Spleen (tissue), 11 donors: Measurements from ENCODE around the gene PNPLA8. TPM values are rescaled to one million over a fixed set of nuclear protein-coding genes. Genes with fewer than 3 reads are reported as not detected.

ENCODE experiments used
- DNase-seq: peaks from one replicate; pipeline ENCODE4 v3.0.0-alpha.2; 2020
- H3K27ac ChIP-seq, 8 donors: fragments of 200-600 bp; sonication (generic) in 7 of 8; 1 replicate in 4 of 8; 2 replicates in 4 of 8; pipeline versions ENCODE4 v1.5.0 to v1.8.0; 2016 to 2021; ENCODE audit warnings: inconsistent platforms in 4 of 8, mild to moderate bottlenecking in 4 of 8, moderate library complexity in 1 of 8
- H3K27me3 ChIP-seq, 7 donors: fragments of 200-600 bp; sonication (generic) in 6 of 7; replicated peaks in 1 of 7; 1 replicate in 4 of 7; 2 replicates in 3 of 7; pipeline versions ENCODE4 v1.5.0 to v1.8.0; 2016 to 2021; ENCODE audit warnings: inconsistent platforms in 3 of 7, mild to moderate bottlenecking in 1 of 7
- H3K36me3 ChIP-seq, 6 donors: fragments of 200-600 bp; sonication (generic) in 5 of 6; 1 replicate in 4 of 6; 2 replicates in 2 of 6; pipeline versions ENCODE4 v1.5.0 to v1.8.0; 2016 to 2021; ENCODE audit warnings: inconsistent platforms in 2 of 6
- H3K4me1 ChIP-seq, 6 donors: fragments of 200-600 bp; sonication (generic) in 5 of 6; 1 replicate in 3 of 6; 2 replicates in 3 of 6; pipeline versions ENCODE4 v1.5.0 to v1.8.0; 2016 to 2021; ENCODE audit warnings: inconsistent platforms in 3 of 6
- H3K4me3 ChIP-seq, 8 donors: fragments of 200-600 bp; sonication (generic) in 7 of 8; 1 replicate in 4 of 8; 2 replicates in 4 of 8; pipeline versions ENCODE4 v1.5.0 to v1.8.0; 2016 to 2021; ENCODE audit warnings: inconsistent platforms in 4 of 8, mild to moderate bottlenecking in 4 of 8, moderate library complexity in 2 of 8
- H3K9me3 ChIP-seq, 8 donors: fragments of 200-600 bp; sonication (generic) in 7 of 8; 1 replicate in 4 of 8; 2 replicates in 4 of 8; pipeline versions ENCODE4 v1.5.0 to v1.8.0; 2016 to 2021; ENCODE audit warnings: inconsistent platforms in 4 of 8
- POLR2A ChIP-seq, 3 donors: fragments of 450-650 bp; IDR thresholded peaks; one replicate each; pipeline ENCODE4 v1.5.1; 2017; ENCODE audit warnings: antibody characterized with exemption in 3 of 3, mild to moderate bottlenecking in 1 of 3
- POLR2AphosphoS5 ChIP-seq, 3 donors: sonication (generic); formaldehyde crosslinking; IDR thresholded peaks; one replicate each; pipeline ENCODE4 v1.5.1; 2017; ENCODE audit warnings: antibody characterized with exemption in 3 of 3
- WGBS, 5 donors: extraction: QIAGEN DNeasy Blood & Tissue Kit in 3 of 5; methylation state at CpG; one replicate each; pipeline versions ENCODE4 v1.1.5 to v1.1.7; 2013 to 2018; 5-methylcytosine and 5-hydroxymethylcytosine counted together
- intact Hi-C: fragments of 100-400 bp; cut with DNase I; formaldehyde crosslinking; loops from one replicate; pipeline ENCODE4 v1.15.0; 2023; ENCODE audit warnings: low total_unique reads
- polyA plus RNA-seq, 3 donors: library from polyadenylated mRNA; stranded (reverse); fragments of 200-250 nt; gene quantifications; one replicate each; pipeline ENCODE4 v1.2.1, GENCODE V29; 2013
- total RNA-seq, 7 donors: library from RNA; depleted of rRNA in 3 of 7; stranded (reverse); fragments of >200 nt in 3 of 7; fragmentation: NEBNext Ultra II Directional in 4 of 7; extraction: Animal tissue kit (Norgen Biotek cat#: 25700) in 4 of 7; gene quantifications; one replicate each; pipeline versions ENCODE4 v1.1.0 to v1.2.1, GENCODE V29; 2016 to 2021
- TF ChIP-seq, protein P1 (sequence below), 11 experiments: fragments of 200-600 bp in 7 of 11; fragments of 450-650 bp in 4 of 11; sonication (generic) in 4 of 11; IDR thresholded peaks in 8 of 11; conservative IDR thresholded peaks in 3 of 11; 1 replicate in 7 of 11; 2 replicates in 4 of 11; pipeline versions ENCODE4 v1.4.0 to v1.8.0; 2016 to 2021; ENCODE audit warnings: antibody characterized with exemption in 11 of 11, inconsistent platforms in 4 of 11, mild to moderate bottlenecking in 1 of 11
- donor health status: healthy with polysubstance abuse.
- donor health status: DM: no; HTN: no; CAD: no; lungs with moderate emphysema.
- donor health status: DM: no; HTN: no; CAD: no.
- donor health status: Bipolar disorder and iron deficiency.
- donor health status: healthy.
- donor health status: DM: no; HTN: no; CAD: no.
- donor health status: DM: yes; HTN: yes; CAD: no.

Gene PNPLA8
- total and polyA plus RNA-seq, 10 donors, result 11.9 to 35.7 (median 29.5) TPM

DNA sequence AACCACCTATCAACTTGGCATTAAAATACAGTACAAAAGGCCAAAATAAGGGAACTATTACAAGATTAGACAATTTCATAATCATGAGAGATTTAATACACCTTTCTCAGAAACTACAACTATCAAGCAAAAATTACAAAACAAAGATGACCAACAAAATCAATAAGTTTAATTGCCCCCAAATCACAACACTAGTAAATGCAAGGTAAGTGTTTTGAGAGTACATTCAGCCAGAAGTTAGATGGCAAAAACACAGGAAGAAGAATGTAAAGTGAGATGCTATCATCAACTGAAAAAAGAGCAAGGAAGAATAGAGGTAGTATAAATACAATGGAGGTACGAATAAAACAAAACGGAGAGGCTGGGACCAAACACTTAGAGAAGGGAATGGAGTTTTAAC, 3.2 kb downstream of the PNPLA8 start:
- H3K4me3 ChIP-seq, result no peak overlapping the region
- H3K36me3 ChIP-seq, result peaks cover 2 to 40% (median 15%) of the 10 kb centered on the region in 6 donors
- DNase-seq, result no peak
- WGBS, 5 donors, result 80 to 90% (median 90%) methylated on average over 2 of the region's 2 CpGs
- no peak for TF ChIP-seq POLR2A (IDR thresholded peaks at IDR 0.05)
- intact Hi-C loops, result no loop called here
- H3K27me3 ChIP-seq, result no peaks in the 10 kb centered on the region
- H3K4me1 ChIP-seq, result peaks cover 21 to 75% (median 44%) of the 10 kb centered on the region in 6 donors
- H3K9me3 ChIP-seq, result peaks cover 0 to 6% (median 1%) of the 10 kb centered on the region in 8 donors
- H3K27ac ChIP-seq, result no peak overlapping the region

DNA sequence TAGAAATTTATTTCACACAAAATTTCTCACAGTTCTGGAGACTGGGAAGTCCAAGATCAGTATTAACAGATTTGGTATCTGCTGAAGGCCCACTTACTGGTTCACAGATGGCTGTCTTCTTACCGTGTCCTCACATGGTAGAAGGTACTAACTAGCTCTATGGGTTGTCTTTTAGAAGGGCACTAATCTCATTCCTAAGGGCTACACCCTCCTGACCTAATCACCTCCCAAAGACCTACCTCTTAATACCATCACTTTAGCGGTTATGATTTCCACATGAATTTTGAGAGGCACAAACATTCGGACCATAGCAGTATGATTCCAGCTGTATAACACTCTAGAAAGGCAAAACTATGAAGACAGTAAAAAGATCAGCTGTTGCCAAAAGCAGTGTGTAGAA, 8.0 kb downstream of the PNPLA8 start:
- peaks cover 0 to 9% (median 2%) of the 10 kb centered on the region in 8 donors for H3K9me3 ChIP-seq
- no peak overlapping the region for H3K4me3 ChIP-seq
- 94 to 99% (median 98%) methylated on average over 3 of the region's 3 CpGs for WGBS, 5 donors
- TF ChIP-seq, protein P1, sequence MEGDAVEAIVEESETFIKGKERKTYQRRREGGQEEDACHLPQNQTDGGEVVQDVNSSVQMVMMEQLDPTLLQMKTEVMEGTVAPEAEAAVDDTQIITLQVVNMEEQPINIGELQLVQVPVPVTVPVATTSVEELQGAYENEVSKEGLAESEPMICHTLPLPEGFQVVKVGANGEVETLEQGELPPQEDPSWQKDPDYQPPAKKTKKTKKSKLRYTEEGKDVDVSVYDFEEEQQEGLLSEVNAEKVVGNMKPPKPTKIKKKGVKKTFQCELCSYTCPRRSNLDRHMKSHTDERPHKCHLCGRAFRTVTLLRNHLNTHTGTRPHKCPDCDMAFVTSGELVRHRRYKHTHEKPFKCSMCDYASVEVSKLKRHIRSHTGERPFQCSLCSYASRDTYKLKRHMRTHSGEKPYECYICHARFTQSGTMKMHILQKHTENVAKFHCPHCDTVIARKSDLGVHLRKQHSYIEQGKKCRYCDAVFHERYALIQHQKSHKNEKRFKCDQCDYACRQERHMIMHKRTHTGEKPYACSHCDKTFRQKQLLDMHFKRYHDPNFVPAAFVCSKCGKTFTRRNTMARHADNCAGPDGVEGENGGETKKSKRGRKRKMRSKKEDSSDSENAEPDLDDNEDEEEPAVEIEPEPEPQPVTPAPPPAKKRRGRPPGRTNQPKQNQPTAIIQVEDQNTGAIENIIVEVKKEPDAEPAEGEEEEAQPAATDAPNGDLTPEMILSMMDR (IDR thresholded peaks at IDR 0.05 in 8 of 11, conservative IDR thresholded peaks at IDR 0.05 in 3 of 11), result no peak
- TF ChIP-seq POLR2A (IDR thresholded peaks at IDR 0.05) (no peak), POLR2AphosphoS5 (IDR thresholded peaks at IDR 0.05) (no peak)
- peaks cover 2 to 83% (median 36%) of the 10 kb centered on the region in 6 donors for H3K36me3 ChIP-seq
- H3K4me1 ChIP-seq, result peaks cover 0 to 83% (median 39%) of the 10 kb centered on the region in 6 donors
- H3K27ac ChIP-seq, result no peak overlapping the region
- H3K27me3 ChIP-seq, result no peaks in the 10 kb centered on the region
- DNase-seq, result no peak
- intact Hi-C loops, result no loop called here

DNA sequence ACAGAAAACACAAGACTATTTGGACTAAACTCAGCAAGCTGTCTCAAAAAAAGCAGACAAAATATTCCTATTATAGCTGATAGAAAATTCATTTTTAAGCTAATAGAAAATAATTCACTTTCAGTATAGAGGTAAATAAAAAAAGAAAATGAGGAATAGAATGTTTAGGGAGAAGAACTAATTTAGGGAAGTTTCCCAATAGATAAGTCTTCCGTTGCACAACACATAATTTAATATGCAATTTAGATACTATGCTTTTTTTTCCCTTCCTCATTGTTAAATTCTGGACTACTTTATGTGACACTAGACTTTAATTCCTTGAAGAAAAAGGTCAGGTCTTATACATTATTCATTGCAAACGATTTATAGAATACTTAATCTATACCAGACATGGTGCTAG, 10.3 kb downstream of the PNPLA8 start:
- WGBS, 5 donors, result 57 to 81% (median 70%) methylated on average over 2 of the region's 2 CpGs

GRCh38 chr7:108515013-108515412, 10.9 kb downstream of the PNPLA8 start:
- WGBS, 5 donors, result 51 to 72% (median 59%) methylated on average over 3 of the region's 3 CpGs
- Histone ChIP-seq H3K27me3 (no peaks in the 10 kb centered on the region), H3K4me1 (peaks cover 0 to 54% (median 23%) of the 10 kb centered on the region in 6 donors), H3K4me3 (no peak overlapping the region), H3K27ac (peak overlapping the region in 3 of 8 donors; percentile 19 to 45 (median 23)), H3K36me3 (peaks cover 2 to 92% (median 45%) of the 10 kb centered on the region in 6 donors), H3K9me3 (peaks cover 0 to 9% (median 2%) of the 10 kb centered on the region in 8 donors)
- no peak for DNase-seq
- intact Hi-C loops, result no loop called here
- TF ChIP-seq POLR2AphosphoS5 (IDR thresholded peaks at IDR 0.05) (no peak), POLR2A (IDR thresholded peaks at IDR 0.05) (no peak)
- TF ChIP-seq, protein P1 (IDR thresholded peaks at IDR 0.05 in 8 of 11, conservative IDR thresholded peaks at IDR 0.05 in 3 of 11), result no peak

More for the DNA sequence above, 10.3 kb downstream of the PNPLA8 start:
- intact Hi-C loops, result no loop called here
- Histone ChIP-seq H3K9me3 (peaks cover 0 to 9% (median 2%) of the 10 kb centered on the region in 8 donors), H3K4me3 (no peak overlapping the region), H3K27ac (peak overlapping the region in 3 of 8 donors; percentile 19 to 45 (median 32)), H3K27me3 (no peaks in the 10 kb centered on the region), H3K36me3 (peaks cover 2 to 91% (median 42%) of the 10 kb centered on the region in 6 donors), H3K4me1 (peaks cover 0 to 60% (median 24%) of the 10 kb centered on the region in 6 donors)
- no peak for DNase-seq
- no peak for TF ChIP-seq POLR2A (IDR thresholded peaks at IDR 0.05)
- TF ChIP-seq POLR2AphosphoS5 (IDR thresholded peaks at IDR 0.05), result no peak
- TF ChIP-seq, protein P1 (IDR thresholded peaks at IDR 0.05 in 8 of 11, conservative IDR thresholded peaks at IDR 0.05 in 3 of 11), result no peak
